Lung (tissue), 12 donors: ENCODE data around the gene IL1RAP. TPM values are rescaled to one million over a fixed set of nuclear protein-coding genes. Genes with fewer than 3 reads are reported as not detected.

ENCODE experiments used
- ATAC-seq: fragments of 200-7000 bp; cut with Tn5 transposase; one replicate; pipeline ENCODE4 v1.9.1; 2020; ENCODE audit warnings: moderate number of reproducible peaks; ENCODE audit not compliant: insufficient read depth, low FRiP score
- DNase-seq, 3 donors: peaks; one replicate each; pipeline ENCODE4 v3.0.0-alpha.2; 2013 to 2017
- H3K27ac ChIP-seq, 2 donors: one replicate each; pipeline ENCODE4 v1.5.1; 2013; ENCODE audit warnings: mild to moderate bottlenecking in 2 of 2, moderate library complexity in 2 of 2, control low read depth in 1 of 2, inconsistent platforms in 1 of 2, low read depth in 1 of 2, low read length in 1 of 2
- H3K27me3 ChIP-seq, 3 donors: one replicate each; pipeline ENCODE4 v1.5.1; 2013; ENCODE audit warnings: low read length in 2 of 3; ENCODE audit not compliant: control insufficient read depth in 3 of 3, insufficient read depth in 3 of 3
- H3K36me3 ChIP-seq, 4 donors: one replicate each; pipeline ENCODE4 v1.5.1; 2013; ENCODE audit warnings: low read length in 4 of 4, mild to moderate bottlenecking in 1 of 4, moderate library complexity in 1 of 4; ENCODE audit not compliant: control insufficient read depth in 4 of 4, insufficient read depth in 4 of 4
- H3K4me1 ChIP-seq, 5 donors: one replicate each; pipeline ENCODE4 v1.5.1; 2013; ENCODE audit warnings: low read length in 5 of 5, mild to moderate bottlenecking in 2 of 5, moderate library complexity in 1 of 5; ENCODE audit not compliant: control insufficient read depth in 5 of 5, insufficient read depth in 5 of 5
- H3K4me3 ChIP-seq: one replicate; pipeline ENCODE4 v1.5.1; 2013; ENCODE audit warnings: mild to moderate bottlenecking, control low read depth, moderate library complexity
- H3K9ac ChIP-seq, 2 donors: one replicate each; pipeline ENCODE4 v1.5.1; 2013; ENCODE audit warnings: low read length in 2 of 2, control low read depth in 1 of 2; ENCODE audit not compliant: insufficient read depth in 1 of 2
- H3K9me3 ChIP-seq, 4 donors: one replicate each; pipeline ENCODE4 v1.5.1; 2013; ENCODE audit warnings: low read length in 3 of 4, mild to moderate bottlenecking in 1 of 4, moderate library complexity in 1 of 4; ENCODE audit not compliant: control insufficient read depth in 4 of 4, insufficient read depth in 3 of 4
- CTCF ChIP-seq: IDR thresholded peaks from 2 replicates; pipeline ENCODE4 v1.5.1; 2012; ENCODE audit warnings: mild to moderate bottlenecking; ENCODE audit errors: control extremely low read depth, extremely low read depth
- WGBS, 2 donors: extraction: QIAGEN DNeasy Blood & Tissue Kit; methylation state at CpG; one replicate each; pipeline ENCODE4 v1.1.7; 2013; 5-methylcytosine and 5-hydroxymethylcytosine counted together
- polyA plus RNA-seq, 2 donors: library from polyadenylated mRNA; stranded (reverse); fragments of 200-250 nt; gene quantifications; one replicate each; pipeline ENCODE4 v1.2.1, GENCODE V29; 2013
- total RNA-seq, 2 donors: library from RNA; depleted of rRNA in 1 of 2; stranded (reverse); fragments of >200 nt in 1 of 2; gene quantifications; one replicate each; pipeline ENCODE4 v1.2.1, GENCODE V29; 2014 to 2021
- donor health status: control.
- donor health status: control.
- donor health status: Bipolar disorder and iron deficiency.
- donor health status: healthy.
- donor health status: DM: yes; HTN: yes; CAD: no.

The IL1RAP gene
- total and polyA plus RNA-seq, 4 donors, result 3.2 to 34.2 (median 26.8) TPM

DNA sequence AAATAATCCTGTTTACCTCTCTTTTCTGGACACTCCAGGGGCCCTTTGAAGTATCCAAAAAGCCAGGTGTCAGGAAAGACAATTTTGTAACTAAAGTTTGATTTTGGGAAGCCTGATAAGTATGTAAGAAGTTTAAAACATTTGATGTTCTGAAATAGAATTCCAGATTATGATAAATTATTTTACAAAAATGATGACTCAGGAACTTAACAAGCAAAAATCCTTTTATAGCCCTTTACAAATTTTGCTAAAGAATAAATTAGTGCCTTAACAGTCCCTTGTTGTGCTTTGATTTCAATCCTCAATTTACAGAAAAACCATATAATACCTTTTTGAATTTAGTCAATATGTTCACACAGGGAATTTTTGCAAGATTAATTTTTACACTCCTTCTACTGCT is 38.1 kb downstream of the IL1RAP start:
- ATAC-seq (no peak), DNase-seq (no peak)
- H3K27ac ChIP-seq, result no peak overlapping the region
- no peak overlapping the region for H3K9ac ChIP-seq
- peaks cover 3 to 7% (median 6%) of the 10 kb centered on the region in 5 donors for H3K4me1 ChIP-seq
- TF ChIP-seq CTCF, result no peak
- H3K27me3 ChIP-seq, result peaks cover 0 to 4% (median 0%) of the 10 kb centered on the region in 3 donors
- peaks cover 0 to 12% (median 9%) of the 10 kb centered on the region in 4 donors for H3K36me3 ChIP-seq
- no peak overlapping the region for H3K4me3 ChIP-seq
- H3K9me3 ChIP-seq, result peaks cover 0 to 3% (median 0%) of the 10 kb centered on the region in 4 donors

- ATAC-seq (no peak), DNase-seq (no peak)
- 87 to 94% methylated on average over 15 to 16 of the region's 16 CpGs for WGBS, 2 donors
- Histone ChIP-seq H3K9ac (no peak overlapping the region), H3K36me3 (peaks cover 0 to 15% (median 9%) of the 10 kb centered on the region in 4 donors), H3K4me1 (peaks cover 0 to 5% (median 3%) of the 10 kb centered on the region in 5 donors), H3K27ac (no peak overlapping the region), H3K4me3 (no peak overlapping the region), H3K9me3 (peaks cover 0 to 3% (median 0%) of the 10 kb centered on the region in 4 donors), H3K27me3 (no peaks in the 10 kb centered on the region)
- TF ChIP-seq CTCF, result no peak
Measured at GRCh38 chr3:190552969-190553759, 39.3 kb downstream of the IL1RAP start.

GRCh38 chr3:190554197-190554596 is 40.3 kb downstream of the IL1RAP start:
- Histone ChIP-seq H3K9me3 (peaks cover 0 to 7% (median 0%) of the 10 kb centered on the region in 4 donors), H3K4me3 (no peak overlapping the region), H3K27me3 (no peaks in the 10 kb centered on the region), H3K36me3 (peaks cover 0 to 15% (median 9%) of the 10 kb centered on the region in 4 donors), H3K4me1 (peaks cover 0 to 4% (median 3%) of the 10 kb centered on the region in 5 donors), H3K27ac (no peak overlapping the region), H3K9ac (no peak overlapping the region)
- ATAC-seq, result no peak
- TF ChIP-seq CTCF, result no peak
- DNase-seq, result no peak
- WGBS, 2 donors, result 94 to 95% methylated on average over 6 of the region's 6 CpGs
